WTC11 (cell line): ENCODE measurements around the gene CRYGN. TPM values are rescaled to one million over a fixed set of nuclear protein-coding genes. Genes with fewer than 3 reads are reported as not detected.

Experiments
- ATAC-seq: fragments of 200-7000 bp; cut with Tn5 transposase; 2 replicates; pipeline ENCODE4 v1.10.0; 2021; ENCODE audit warnings: mild to moderate bottlenecking, moderate library complexity
- CTCF ChIA-PET: fragments of 300-600 bp; sonication (Branson Sonifier 250); formaldehyde crosslinking; loops from one replicate; lab custom pipeline; 2021; ENCODE audit warnings: antibody characterized with exemption; lab: Charles Lee
- POLR2A ChIA-PET: fragments of 350-600 bp; sonication (Branson Sonifier 250); formaldehyde crosslinking; loops from one replicate; lab custom pipeline; 2021; ENCODE audit warnings: antibody characterized with exemption; lab: Charles Lee
- DNase-seq: peaks from one replicate; pipeline ENCODE4 v3.0.0; 2021; ENCODE audit warnings: low spot score
- H3K27ac Mint-ChIP-seq: 2 replicates; pipeline ENCODE4 v1.8.0; 2021; ENCODE audit warnings: mixed read lengths
- H3K27me3 Mint-ChIP-seq: 2 replicates; pipeline ENCODE4 v1.8.0; 2021; ENCODE audit warnings: low read depth, mild to moderate bottlenecking, moderate library complexity, mixed read lengths
- H3K36me3 Mint-ChIP-seq: 2 replicates; pipeline ENCODE4 v1.8.0; 2021; ENCODE audit warnings: mixed read lengths
- H3K4me1 Mint-ChIP-seq: 2 replicates; pipeline ENCODE4 v1.8.0; 2022; ENCODE audit warnings: mixed read lengths
- H3K4me3 Mint-ChIP-seq: 2 replicates; pipeline ENCODE4 v1.8.0; 2021; ENCODE audit warnings: mild to moderate bottlenecking, moderate library complexity, mixed read lengths
- H3K9me3 Mint-ChIP-seq: 2 replicates; pipeline ENCODE4 v1.8.0; 2021; ENCODE audit warnings: mixed read lengths
- AFF4 ChIP-seq: sonication (generic); formaldehyde crosslinking; IDR thresholded peaks from 2 replicates; pipeline ENCODE4 v1.8.1; 2023; ENCODE audit warnings: mild to moderate bottlenecking, missing genetic modification reagents, borderline replicate concordance
- CREB1 ChIP-seq: sonication (generic); formaldehyde crosslinking; IDR thresholded peaks from 2 replicates; pipeline ENCODE4 v1.8.0; 2023; ENCODE audit warnings: mild to moderate bottlenecking, missing genetic modification reagents
- ELF4 ChIP-seq: sonication (generic); formaldehyde crosslinking; IDR thresholded peaks from 2 replicates; pipeline ENCODE4 v1.8.1; 2022; ENCODE audit warnings: low read depth, mild to moderate bottlenecking, moderate library complexity, missing genetic modification reagents
- ESRRA ChIP-seq: sonication (generic); formaldehyde crosslinking; IDR thresholded peaks from 2 replicates; pipeline ENCODE4 v1.8.1; 2022; ENCODE audit warnings: mild to moderate bottlenecking, missing genetic modification reagents, borderline replicate concordance
- FOXJ3 ChIP-seq: sonication (generic); formaldehyde crosslinking; IDR thresholded peaks from 2 replicates; pipeline ENCODE4 v1.9.0; 2021; ENCODE audit warnings: missing genetic modification reagents, mild to moderate bottlenecking, borderline replicate concordance
- FOXP4 ChIP-seq: sonication (generic); formaldehyde crosslinking; IDR thresholded peaks from 2 replicates; pipeline ENCODE4 v1.8.0; 2022; ENCODE audit warnings: mild to moderate bottlenecking, missing genetic modification reagents
- HMGA2 ChIP-seq: fragments of 250-450 bp; sonication (Bioruptor Pico); IDR thresholded peaks from 2 replicates; pipeline ENCODE4 v1.4.0; 2021; ENCODE audit warnings: mild to moderate bottlenecking, moderate library complexity
- KAT7 ChIP-seq: sonication (generic); formaldehyde crosslinking; IDR thresholded peaks from 2 replicates; pipeline ENCODE4 v1.8.1; 2023; ENCODE audit warnings: missing genetic modification reagents, mild to moderate bottlenecking, borderline replicate concordance
- NFATC4 ChIP-seq: fragments of 250-450 bp; sonication (Bioruptor Pico); IDR thresholded peaks from 2 replicates; pipeline ENCODE4 v1.9.0; 2021; ENCODE audit warnings: mild to moderate bottlenecking
- NFYB ChIP-seq: sonication (generic); formaldehyde crosslinking; conservative IDR thresholded peaks from 2 replicates; pipeline ENCODE4 v1.8.0; 2022; ENCODE audit warnings: low read depth, missing genetic modification reagents
- NR3C1 ChIP-seq: sonication (generic); formaldehyde crosslinking; conservative IDR thresholded peaks from 2 replicates; pipeline ENCODE4 v1.8.1; 2023; ENCODE audit warnings: low read depth, mild to moderate bottlenecking, missing genetic modification reagents
- RELA ChIP-seq: sonication (generic); formaldehyde crosslinking; IDR thresholded peaks from 2 replicates; pipeline ENCODE4 v1.8.1; 2022; ENCODE audit warnings: missing genetic modification reagents, mild to moderate bottlenecking, borderline replicate concordance
- RORB ChIP-seq: fragments of 250-450 bp; sonication (Bioruptor Pico); IDR thresholded peaks from 2 replicates; pipeline ENCODE4 v1.9.0; 2021; ENCODE audit warnings: mild to moderate bottlenecking
- STAT6 ChIP-seq: sonication (generic); formaldehyde crosslinking; conservative IDR thresholded peaks from 2 replicates; pipeline ENCODE4 v1.8.1; 2023; ENCODE audit warnings: mild to moderate bottlenecking, low read depth, missing genetic modification reagents, moderate library complexity
- TCF7 ChIP-seq: sonication (generic); formaldehyde crosslinking; IDR thresholded peaks from 2 replicates; pipeline ENCODE4 v1.8.0; 2022; ENCODE audit warnings: mild to moderate bottlenecking, low read depth, missing genetic modification reagents, moderate library complexity
- TEAD4 ChIP-seq: sonication (generic); formaldehyde crosslinking; IDR thresholded peaks from 2 replicates; pipeline ENCODE4 v1.8.0; 2022; ENCODE audit warnings: mild to moderate bottlenecking, missing genetic modification reagents
- TP53 ChIP-seq: sonication (generic); formaldehyde crosslinking; IDR thresholded peaks from 2 replicates; pipeline ENCODE4 v1.8.1; 2023; ENCODE audit warnings: mild to moderate bottlenecking, missing genetic modification reagents
- USF2 ChIP-seq: sonication (generic); formaldehyde crosslinking; IDR thresholded peaks from 2 replicates; pipeline ENCODE4 v1.8.1; 2023; ENCODE audit warnings: mild to moderate bottlenecking, missing genetic modification reagents, moderate library complexity
- ZNF121 ChIP-seq: sonication (generic); formaldehyde crosslinking; IDR thresholded peaks from 2 replicates; pipeline ENCODE4 v1.8.0; 2023; ENCODE audit warnings: missing genetic modification reagents
- ZNF232 ChIP-seq: sonication (generic); formaldehyde crosslinking; IDR thresholded peaks from 2 replicates; pipeline ENCODE4 v1.8.0; 2022; ENCODE audit warnings: mild to moderate bottlenecking, missing genetic modification reagents
- ZNF263 ChIP-seq: sonication (generic); formaldehyde crosslinking; IDR thresholded peaks from 2 replicates; pipeline ENCODE4 v1.8.1; 2022; ENCODE audit warnings: low read depth, mild to moderate bottlenecking, moderate library complexity, missing genetic modification reagents
- ZNF416 ChIP-seq: fragments of 250-450 bp; sonication (Bioruptor Pico); IDR thresholded peaks from 2 replicates; pipeline ENCODE4 v1.9.0; 2021; ENCODE audit warnings: mild to moderate bottlenecking, inconsistent platforms
- ZNF671 ChIP-seq: fragments of 250-450 bp; sonication (Bioruptor Pico); IDR thresholded peaks from 2 replicates; pipeline ENCODE4 v1.8.0; 2021; ENCODE audit warnings: mild to moderate bottlenecking
- total RNA-seq: library from RNA; stranded (reverse); gene quantifications from 3 replicates; pipeline ENCODE4 v1.2.3, GENCODE V29; 2021
- TF ChIP-seq, protein P1 (sequence below): sonication (generic); formaldehyde crosslinking; IDR thresholded peaks from 2 replicates; pipeline ENCODE4 v1.8.0; 2023; ENCODE audit warnings: missing genetic modification reagents
- TF ChIP-seq, protein P2 (sequence below): sonication (generic); formaldehyde crosslinking; IDR thresholded peaks from 2 replicates; pipeline ENCODE4 v1.8.0; 2022; ENCODE audit warnings: mild to moderate bottlenecking, missing genetic modification reagents
- TF ChIP-seq, protein P3 (sequence below): sonication (generic); formaldehyde crosslinking; conservative IDR thresholded peaks from 2 replicates; pipeline ENCODE4 v1.8.1; 2022; ENCODE audit warnings: mild to moderate bottlenecking, missing genetic modification reagents

CRYGN gene
- total RNA-seq, 1 experiment from 2014 or later: 1.5 TPM

GRCh38 chr7:151400626-151401315, 39.2 kb downstream of the CRYGN start:
- no peak for DNase-seq
- no peak overlapping the region for H3K4me3 Mint-ChIP-seq
- H3K36me3 Mint-ChIP-seq: peaks cover 13% of the 10 kb centered on the region
- peaks cover 25% of the 10 kb centered on the region for H3K4me1 Mint-ChIP-seq
- H3K27ac Mint-ChIP-seq: peak overlapping the region; percentile 7; the same call in 1 of the 2 replicates
- H3K9me3 Mint-ChIP-seq: peaks cover 8% of the 10 kb centered on the region
- ATAC-seq: no peak
- no peaks in the 10 kb centered on the region for H3K27me3 Mint-ChIP-seq
- ChIA-PET POLR2A (no interaction called here), CTCF (interaction anchor here (1.0 to 3.0 kb wide), 2 partner anchors 9 to 48 kb away, joined by 3 to 16 read pairs; no protein-coding TSS in a partner anchor)
- TF ChIP-seq, protein P1, sequence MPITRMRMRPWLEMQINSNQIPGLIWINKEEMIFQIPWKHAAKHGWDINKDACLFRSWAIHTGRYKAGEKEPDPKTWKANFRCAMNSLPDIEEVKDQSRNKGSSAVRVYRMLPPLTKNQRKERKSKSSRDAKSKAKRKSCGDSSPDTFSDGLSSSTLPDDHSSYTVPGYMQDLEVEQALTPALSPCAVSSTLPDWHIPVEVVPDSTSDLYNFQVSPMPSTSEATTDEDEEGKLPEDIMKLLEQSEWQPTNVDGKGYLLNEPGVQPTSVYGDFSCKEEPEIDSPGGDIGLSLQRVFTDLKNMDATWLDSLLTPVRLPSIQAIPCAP: no peak
- TF ChIP-seq HMGA2 (CRISPR knock-in tag): no peak
- TF ChIP-seq AFF4: no peak
- no peak for TF ChIP-seq ZNF232
- no peak for TF ChIP-seq STAT6
- no peak for TF ChIP-seq NFYB (CRISPR knock-in tag)

- ATAC-seq (no peak), DNase-seq (no peak)
- CTCF ChIA-PET: interaction anchor here (0.6 to 3.0 kb wide), 5 partner anchors 9 to 49 kb away, joined by 3 to 16 read pairs (median 3); no protein-coding TSS in a partner anchor
- H3K4me1 Mint-ChIP-seq: peaks cover 21% of the 10 kb centered on the region
- no peak overlapping the region for H3K27ac Mint-ChIP-seq
- H3K9me3 Mint-ChIP-seq: peaks cover 8% of the 10 kb centered on the region
- H3K36me3 Mint-ChIP-seq: peaks cover 13% of the 10 kb centered on the region
- H3K27me3 Mint-ChIP-seq: no peaks in the 10 kb centered on the region
- POLR2A ChIA-PET: no interaction called here
- H3K4me3 Mint-ChIP-seq: no peak overlapping the region
- TF ChIP-seq, protein P2, sequence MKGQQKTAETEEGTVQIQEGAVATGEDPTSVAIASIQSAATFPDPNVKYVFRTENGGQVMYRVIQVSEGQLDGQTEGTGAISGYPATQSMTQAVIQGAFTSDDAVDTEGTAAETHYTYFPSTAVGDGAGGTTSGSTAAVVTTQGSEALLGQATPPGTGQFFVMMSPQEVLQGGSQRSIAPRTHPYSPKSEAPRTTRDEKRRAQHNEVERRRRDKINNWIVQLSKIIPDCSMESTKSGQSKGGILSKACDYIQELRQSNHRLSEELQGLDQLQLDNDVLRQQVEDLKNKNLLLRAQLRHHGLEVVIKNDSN (CRISPR knock-in tag): no peak
- TF ChIP-seq TEAD4 (no peak), RORB (CRISPR knock-in tag) (no peak), ZNF121 (CRISPR knock-in tag) (no peak), ESRRA (no peak), FOXP4 (CRISPR knock-in tag) (no peak), KAT7 (CRISPR knock-in tag) (no peak), USF2 (CRISPR knock-in tag) (no peak), ZNF263 (CRISPR knock-in tag) (no peak), TP53 (no peak), NFATC4 (no peak), ELF4 (CRISPR knock-in tag) (no peak), ZNF671 (CRISPR knock-in tag) (no peak), FOXJ3 (CRISPR knock-in tag) (no peak), TCF7 (CRISPR knock-in tag) (no peak), CREB1 (no peak), NR3C1 (CRISPR knock-in tag) (no peak), ZNF416 (CRISPR knock-in tag) (no peak), RELA (CRISPR knock-in tag) (no peak)
- TF ChIP-seq, protein P3, sequence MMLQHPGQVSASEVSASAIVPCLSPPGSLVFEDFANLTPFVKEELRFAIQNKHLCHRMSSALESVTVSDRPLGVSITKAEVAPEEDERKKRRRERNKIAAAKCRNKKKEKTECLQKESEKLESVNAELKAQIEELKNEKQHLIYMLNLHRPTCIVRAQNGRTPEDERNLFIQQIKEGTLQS (CRISPR knock-in tag): no peak
These were observed 40.0 kb downstream of the CRYGN start for GRCh38 chr7:151399906-151400305.
